Activated CD4-positive, alpha-beta memory T cell treated with anti-CD3 and anti-CD28 coated beads for 36 hours (primary cell): ENCODE results near the gene TNNT1. TPM values are rescaled to one million over a fixed set of nuclear protein-coding genes. Genes with fewer than 3 reads are reported as not detected.

Source experiments
- CTCF ChIA-PET: fragments of 350-600 bp; sonication (Branson Sonifier 250); formaldehyde crosslinking; loops from one replicate; lab custom pipeline; 2021; ENCODE audit warnings: antibody characterized with exemption, inconsistent platforms; lab: Charles Lee
- POLR2A ChIA-PET: fragments of 350-600 bp; sonication (Branson Sonifier 250); formaldehyde crosslinking; loops from one replicate; lab custom pipeline; 2021; ENCODE audit warnings: antibody characterized with exemption; lab: Charles Lee
- DNase-seq: peaks from one replicate; pipeline ENCODE4 v3.0.0-alpha.2; 2020
- H3K27ac Mint-ChIP-seq: one replicate; pipeline ENCODE4 v1.8.0; 2021; ENCODE audit warnings: mixed read lengths
- H3K27me3 Mint-ChIP-seq: one replicate; pipeline ENCODE4 v1.8.0; 2021; ENCODE audit warnings: mixed read lengths
- H3K36me3 Mint-ChIP-seq: one replicate; pipeline ENCODE4 v1.8.0; 2021; ENCODE audit warnings: mixed read lengths
- H3K4me1 Mint-ChIP-seq: one replicate; pipeline ENCODE4 v1.8.0; 2021; ENCODE audit warnings: low read depth, mixed read lengths
- H3K4me3 Mint-ChIP-seq: one replicate; pipeline ENCODE4 v1.8.0; 2021; ENCODE audit warnings: mild to moderate bottlenecking, mixed read lengths
- H3K9me3 Mint-ChIP-seq: one replicate; pipeline ENCODE4 v1.8.0; 2021; ENCODE audit warnings: mixed read lengths
- intact Hi-C: fragments of 100-400 bp; cut with micrococcal nuclease; formaldehyde crosslinking; loops from one replicate; pipeline ENCODE4 v1.15.1; 2023
- total RNA-seq, 2 experiments: library from RNA; stranded (reverse); gene quantifications; one replicate each; pipeline ENCODE4 v1.2.3, GENCODE V29; 2021

TNNT1 gene
- total RNA-seq, 2 experiments from 2014 or later, result not detected

GRCh38 chr19:55090564-55090963, 58.4 kb downstream of the TNNT1 start:
- no peak for DNase-seq
- POLR2A ChIA-PET, result no interaction called here
- Mint-ChIP-seq H3K9me3 (no peaks in the 10 kb centered on the region), H3K4me1 (peaks cover 20% of the 10 kb centered on the region), H3K36me3 (peaks cover 11% of the 10 kb centered on the region), H3K4me3 (no peak overlapping the region), H3K27ac (no peak overlapping the region), H3K27me3 (peaks cover 21% of the 10 kb centered on the region)
- CTCF ChIA-PET, result interaction anchor here (0.6 kb wide), 1 partner anchor 826 kb away, joined by 3 read pairs; no protein-coding TSS in a partner anchor
- intact Hi-C loops, result no loop called here

DNA sequence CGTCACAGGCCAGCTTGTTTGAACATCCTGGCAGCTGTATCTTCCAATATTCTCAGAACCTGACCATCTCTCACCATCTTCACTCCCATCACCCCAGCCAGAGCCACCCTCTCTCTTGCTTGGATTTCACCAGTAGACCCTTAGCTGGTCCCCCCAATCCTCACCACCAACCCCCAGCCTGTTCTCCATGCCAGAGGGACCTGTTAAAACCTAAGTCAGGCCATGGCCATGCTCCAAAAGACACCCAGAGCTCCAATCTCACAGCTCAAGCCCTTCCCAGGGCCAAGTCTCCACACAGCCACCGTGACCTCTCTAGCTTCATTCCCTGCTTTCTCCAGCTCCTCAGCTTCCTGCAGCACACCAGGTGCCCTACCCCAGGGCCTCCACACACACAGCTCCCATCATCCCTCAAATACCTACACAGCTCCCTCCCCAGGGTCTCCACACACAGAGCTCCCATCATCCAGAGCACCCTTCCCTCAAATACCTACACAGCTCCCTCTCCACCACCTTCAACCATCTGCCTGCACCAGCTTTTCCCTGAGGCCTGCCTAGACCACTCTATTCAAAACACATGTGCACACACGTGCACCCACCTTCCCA, 59.6 kb downstream of the TNNT1 start:
- ChIA-PET POLR2A (interaction anchor here (0.6 to 0.8 kb wide), 2 partner anchors 28 to 168 kb away, joined by 3 read pairs; partner anchors contain the start of gene PPP1R12C), CTCF (interaction anchor here (0.6 to 3.2 kb wide), 12 partner anchors 10 to 537 kb away, joined by 3 to 22 read pairs (median 3); partner anchors contain the start of genes EPS8L1, RDH13 and ZNF628)
- H3K9me3 Mint-ChIP-seq, result no peaks in the 10 kb centered on the region
- no peak overlapping the region for H3K27ac Mint-ChIP-seq
- H3K27me3 Mint-ChIP-seq, result peaks cover 28% of the 10 kb centered on the region
- H3K36me3 Mint-ChIP-seq, result peaks cover 7% of the 10 kb centered on the region
- no peak for DNase-seq
- intact Hi-C loops, result no loop called here
- H3K4me1 Mint-ChIP-seq, result peaks cover 20% of the 10 kb centered on the region
- H3K4me3 Mint-ChIP-seq, result no peak overlapping the region

DNA sequence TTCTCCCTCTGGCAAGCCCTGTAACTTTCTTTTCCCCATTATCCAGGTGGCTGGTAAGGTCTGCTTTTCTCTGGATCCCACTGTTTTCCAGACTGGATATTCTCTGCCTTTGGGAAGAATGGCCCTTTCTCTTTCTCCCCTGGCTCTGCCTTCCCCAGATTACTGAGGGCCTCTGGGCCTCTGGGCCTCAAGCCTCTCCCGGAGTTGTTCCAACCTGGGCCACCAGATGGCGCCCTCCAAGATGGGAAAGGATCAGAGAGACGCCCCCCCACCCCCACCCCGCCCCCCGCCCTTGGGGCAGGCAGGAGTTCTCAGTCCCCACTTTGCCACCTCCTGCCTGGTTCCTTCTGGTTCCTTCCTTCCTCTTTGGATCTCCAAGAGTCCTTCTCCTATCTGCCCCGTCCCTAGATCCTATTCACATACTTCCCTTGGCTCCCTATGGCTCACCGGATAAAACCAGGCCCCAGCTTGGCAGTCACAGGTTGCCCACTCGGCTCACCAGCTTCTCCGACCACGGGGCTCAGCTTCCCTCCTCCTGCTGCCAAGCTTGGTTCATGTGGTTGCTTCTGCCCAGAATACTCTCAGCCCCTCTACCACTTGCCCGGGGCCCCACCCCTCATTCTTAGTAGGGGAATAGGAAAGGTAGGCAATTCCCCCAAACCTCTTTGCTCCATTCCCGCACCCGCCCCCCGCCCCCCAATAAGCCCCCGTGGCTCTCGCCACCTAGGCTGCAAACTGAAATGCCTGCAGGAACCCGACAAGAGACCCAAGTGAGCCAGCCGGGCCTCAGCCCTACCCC, 60.3 kb downstream of the TNNT1 start:
- ChIA-PET POLR2A (interaction anchor here (0.6 to 0.8 kb wide), 2 partner anchors 28 to 169 kb away, joined by 3 read pairs; partner anchors contain the start of gene PPP1R12C), CTCF (interaction anchor here (0.6 to 3.2 kb wide), 22 partner anchors 10 to 538 kb away, joined by 3 to 22 read pairs (median 4); partner anchors contain the start of genes EPS8L1, PPP1R12C, RDH13 and ZNF628)
- Mint-ChIP-seq H3K9me3 (no peaks in the 10 kb centered on the region), H3K4me3 (peak overlapping the region; percentile 24), H3K27me3 (peaks cover 33% of the 10 kb centered on the region), H3K4me1 (peaks cover 20% of the 10 kb centered on the region), H3K36me3 (peaks cover 7% of the 10 kb centered on the region), H3K27ac (no peak overlapping the region)
- intact Hi-C loops, result no loop called here
- peak; percentile 85 for DNase-seq

DNA sequence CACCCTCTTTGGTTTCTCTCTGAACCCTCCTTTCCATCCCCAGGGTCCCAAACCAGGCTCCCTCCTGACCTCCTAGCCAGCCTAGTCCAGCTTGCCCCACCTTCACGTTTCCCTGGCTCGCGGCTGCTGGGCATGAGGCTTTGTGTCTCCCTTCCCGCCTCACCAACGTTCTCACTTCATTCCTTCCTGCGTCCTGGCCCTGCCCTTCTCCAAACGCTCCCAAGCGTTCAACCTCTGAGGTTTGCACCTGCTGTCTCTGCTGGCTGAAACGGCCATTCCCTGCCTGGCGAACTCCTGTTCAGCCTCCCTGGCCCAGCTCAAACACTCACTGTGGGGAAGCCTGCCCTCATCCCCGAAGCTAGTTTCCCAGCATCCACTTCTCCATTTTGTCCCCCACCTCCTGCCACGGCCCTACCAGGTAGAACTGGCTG, 61.0 kb downstream of the TNNT1 start:
- intact Hi-C loops, result no loop called here
- no peak for DNase-seq
- Mint-ChIP-seq H3K27me3 (peaks cover 36% of the 10 kb centered on the region), H3K27ac (no peak overlapping the region), H3K36me3 (peaks cover 7% of the 10 kb centered on the region), H3K4me1 (peaks cover 20% of the 10 kb centered on the region), H3K9me3 (no peaks in the 10 kb centered on the region), H3K4me3 (no peak overlapping the region)
- ChIA-PET POLR2A (no interaction called here), CTCF (interaction anchor here (0.6 to 3.2 kb wide), 15 partner anchors 11 to 539 kb away, joined by 3 to 22 read pairs (median 4); partner anchors contain the start of genes PPP1R12C and ZNF628)

DNA sequence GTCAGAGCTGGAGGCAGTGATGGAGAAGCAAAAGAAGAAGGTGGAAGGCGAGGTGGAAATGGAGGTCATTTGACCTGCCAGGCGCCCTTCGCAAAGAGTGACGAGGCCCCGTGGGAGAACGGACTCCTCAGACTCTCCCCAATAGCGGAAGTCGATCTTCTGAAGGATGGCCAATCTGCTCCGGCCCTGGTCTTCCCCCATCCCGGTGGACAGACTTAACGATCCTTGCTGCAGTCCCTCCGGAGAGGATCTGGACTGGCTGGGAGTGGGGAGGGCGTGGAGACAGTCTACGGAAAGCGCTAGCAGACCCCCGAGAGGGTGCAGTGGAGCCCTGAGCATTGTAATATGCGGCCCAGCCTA, 61.5 kb downstream of the TNNT1 start:
- no peaks in the 10 kb centered on the region for H3K9me3 Mint-ChIP-seq
- peaks cover 7% of the 10 kb centered on the region for H3K36me3 Mint-ChIP-seq
- ChIA-PET CTCF (interaction anchor here (0.8 to 3.2 kb wide), 7 partner anchors 19 to 297 kb away, joined by 3 to 22 read pairs (median 5); partner anchors contain the start of genes PPP1R12C and TMEM238), POLR2A (no interaction called here)
- no peak overlapping the region for H3K27ac Mint-ChIP-seq
- no peak for DNase-seq
- H3K4me1 Mint-ChIP-seq, result peaks cover 23% of the 10 kb centered on the region
- H3K27me3 Mint-ChIP-seq, result peaks cover 42% of the 10 kb centered on the region
- intact Hi-C loops, result no loop called here
- H3K4me3 Mint-ChIP-seq, result peak overlapping the region; percentile 48

- Mint-ChIP-seq H3K4me3 (peak overlapping the region; percentile 48), H3K4me1 (peaks cover 27% of the 10 kb centered on the region), H3K9me3 (no peaks in the 10 kb centered on the region), H3K27ac (no peak overlapping the region), H3K36me3 (peaks cover 7% of the 10 kb centered on the region), H3K27me3 (peaks cover 48% of the 10 kb centered on the region)
- ChIA-PET POLR2A (no interaction called here), CTCF (interaction anchor here (0.8 to 3.2 kb wide), 3 partner anchors 19 to 297 kb away, joined by 3 to 22 read pairs (median 8); partner anchors contain the start of gene TMEM238)
- peak; percentile 74 for DNase-seq
- intact Hi-C loops, result no loop called here
Measured at GRCh38 chr19:55086730-55087541, 62.1 kb downstream of the TNNT1 start.

DNA sequence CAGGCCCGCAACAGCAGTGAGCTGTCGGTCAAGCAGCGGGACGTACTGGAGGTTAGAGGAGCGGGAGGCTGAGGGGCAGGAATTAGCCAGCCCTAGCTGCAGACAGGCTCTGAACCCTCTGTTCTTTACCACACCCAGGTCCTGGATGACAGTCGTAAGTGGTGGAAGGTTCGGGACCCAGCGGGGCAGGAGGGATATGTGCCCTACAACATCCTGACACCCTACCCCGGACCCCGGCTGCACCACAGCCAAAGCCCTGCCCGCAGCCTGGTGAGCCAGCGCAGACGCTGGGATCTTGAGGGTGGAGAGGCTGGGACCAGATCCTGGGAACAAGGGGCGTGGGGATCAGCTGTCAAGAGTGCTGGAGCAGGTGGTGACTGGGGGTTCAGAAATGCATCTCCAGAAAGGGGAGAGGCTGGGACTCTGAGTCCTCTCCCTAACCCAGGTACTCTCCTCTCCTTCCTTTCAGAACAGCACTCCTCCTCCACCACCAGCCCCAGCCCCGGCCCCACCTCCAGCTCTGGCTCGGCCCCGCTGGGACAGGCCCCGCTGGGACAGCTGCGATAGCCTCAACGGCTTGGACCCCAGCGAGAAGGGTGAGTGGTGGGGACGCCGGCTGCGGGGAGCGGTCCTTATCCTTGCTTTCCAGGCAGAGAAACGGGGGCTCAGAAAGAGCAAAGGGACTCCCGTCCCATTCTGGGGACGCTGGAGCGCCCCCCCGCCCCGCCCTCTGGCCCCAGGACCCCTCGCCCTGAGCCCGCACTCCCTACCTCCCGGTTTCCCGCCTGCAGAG, 62.9 kb downstream of the TNNT1 start:
- POLR2A ChIA-PET, result no interaction called here
- no peak for DNase-seq
- Mint-ChIP-seq H3K36me3 (peaks cover 7% of the 10 kb centered on the region), H3K27ac (no peak overlapping the region), H3K4me1 (peaks cover 30% of the 10 kb centered on the region), H3K4me3 (no peak overlapping the region), H3K9me3 (no peaks in the 10 kb centered on the region), H3K27me3 (peaks cover 51% of the 10 kb centered on the region)
- intact Hi-C loops, result no loop called here
- CTCF ChIA-PET, result interaction anchor here (2.7 kb wide), 1 partner anchor 20 kb away, joined by 8 read pairs; no protein-coding TSS in a partner anchor

DNA sequence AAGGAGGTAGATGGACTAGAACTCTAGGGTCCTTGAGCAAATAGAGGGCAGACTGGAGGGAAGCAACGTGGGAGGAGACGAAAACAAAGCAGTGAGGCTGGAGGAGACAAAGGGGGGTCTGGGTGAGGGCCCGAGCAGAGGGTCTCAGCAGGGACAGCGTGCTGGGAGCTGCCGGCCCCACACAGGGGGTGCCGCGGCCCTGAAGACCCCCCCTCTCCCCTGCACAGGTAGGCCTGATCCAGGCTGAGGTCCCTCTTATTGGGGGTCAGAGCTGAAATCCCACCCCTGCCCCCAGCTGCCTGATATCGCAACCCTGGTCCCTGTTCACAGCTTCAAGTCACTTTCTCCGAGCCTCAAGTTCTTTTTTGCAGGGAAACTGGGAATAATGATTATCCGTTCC, 64.6 kb downstream of the TNNT1 start:
- CTCF ChIA-PET, result no interaction called here
- POLR2A ChIA-PET, result no interaction called here
- intact Hi-C loops, result no loop called here
- DNase-seq, result no peak
- H3K9me3 Mint-ChIP-seq, result no peaks in the 10 kb centered on the region
- H3K27me3 Mint-ChIP-seq, result peaks cover 62% of the 10 kb centered on the region
- H3K36me3 Mint-ChIP-seq, result peaks cover 6% of the 10 kb centered on the region
- no peak overlapping the region for H3K27ac Mint-ChIP-seq
- peaks cover 43% of the 10 kb centered on the region for H3K4me1 Mint-ChIP-seq
- H3K4me3 Mint-ChIP-seq, result no peak overlapping the region

DNA sequence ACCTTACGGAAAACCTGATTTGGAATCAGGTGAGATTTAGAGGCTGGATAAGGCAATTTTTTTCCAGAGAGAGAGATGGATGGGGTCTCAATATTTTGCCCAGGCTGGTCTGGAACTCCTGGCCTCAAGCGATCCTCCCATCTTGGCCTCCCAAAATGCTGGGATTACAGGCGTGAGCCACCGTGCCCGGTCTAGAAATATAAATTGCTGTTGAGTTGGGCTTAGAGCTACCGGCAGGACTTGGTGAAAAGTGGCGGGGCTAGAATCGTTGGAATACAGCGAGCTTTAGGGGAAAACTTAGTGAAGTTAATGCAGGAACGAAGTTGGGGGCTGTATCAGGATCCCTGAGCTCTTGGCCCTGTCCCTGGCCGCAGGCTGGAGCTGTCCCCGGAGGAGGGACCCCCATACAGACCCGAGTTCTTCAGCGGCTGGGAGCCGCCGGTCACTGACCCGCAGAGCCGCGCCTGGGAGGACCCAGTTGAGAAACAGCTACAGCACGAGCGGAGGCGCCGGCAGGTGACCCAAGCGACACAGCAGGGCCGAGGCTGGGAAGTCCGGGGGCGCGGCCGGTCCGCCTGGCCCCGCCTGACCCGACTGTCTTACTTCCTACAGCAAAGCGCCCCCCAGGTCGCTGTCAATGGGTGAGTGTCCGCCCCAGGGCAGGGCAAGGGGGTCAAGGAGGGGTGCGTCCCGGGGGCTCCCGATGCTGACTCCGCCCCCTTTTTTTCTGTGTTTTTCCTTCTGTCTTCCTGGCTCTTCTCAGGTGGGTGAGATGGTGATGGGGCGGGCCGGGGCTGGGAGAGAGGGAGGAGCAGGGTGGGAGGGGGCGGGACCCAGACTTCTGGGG, 65.8 kb downstream of the TNNT1 start:
- intact Hi-C loops, result no loop called here
- CTCF ChIA-PET, result interaction anchor here (0.8 kb wide), 1 partner anchor 77 kb away, joined by 3 read pairs; no protein-coding TSS in a partner anchor
- Mint-ChIP-seq H3K4me3 (no peak overlapping the region), H3K27me3 (peaks cover 62% of the 10 kb centered on the region), H3K4me1 (peaks cover 36% of the 10 kb centered on the region), H3K27ac (no peak overlapping the region), H3K9me3 (no peaks in the 10 kb centered on the region), H3K36me3 (peaks cover 3% of the 10 kb centered on the region)
- POLR2A ChIA-PET, result no interaction called here
- no peak for DNase-seq
